PC-3 (cell line): ENCODE results near the gene FGFR1OP2. TPM values are rescaled to one million over a fixed set of nuclear protein-coding genes. Genes with fewer than 3 reads are reported as not detected.

Experiments used
- ATAC-seq: fragments of 200-7000 bp; cut with Tn5 transposase; 2 replicates; pipeline ENCODE4 v1.9.1; 2020; ENCODE audit warnings: mild to moderate bottlenecking, moderate library complexity
- BruUV-seq: library from RNA; stranded (reverse); fragments of 400-500 nt; replicated peaks from 2 replicates; lab custom pipeline; 2021; lab: Mats Ljungman, UMichigan
- CTCF ChIA-PET: fragments of 300-600 bp; sonication (Branson Sonifier 250); formaldehyde crosslinking; loops from one replicate; lab custom pipeline; 2022; ENCODE audit warnings: antibody characterized with exemption; lab: Charles Lee
- POLR2A ChIA-PET: fragments of 300-600 bp; sonication (Branson Sonifier 250); formaldehyde crosslinking; loops from one replicate; lab custom pipeline; 2022; ENCODE audit warnings: antibody characterized with exemption; ENCODE audit not compliant: unreplicated experiment; lab: Charles Lee
- DNase-seq: peaks from one replicate; pipeline ENCODE4 v3.0.0-alpha.2; 2015
- H2AFZ ChIP-seq: fragments of 300-600 bp; sonication (generic); 2 replicates; pipeline ENCODE4 v1.6.0; 2016; ENCODE audit warnings: antibody characterized with exemption, low read length
- H3F3A ChIP-seq: fragments of 300-600 bp; sonication (generic); one replicate; pipeline ENCODE4 v1.6.0; 2017; ENCODE audit warnings: antibody characterized with exemption, low read length, control low read depth, mild to moderate bottlenecking; ENCODE audit not compliant: unreplicated experiment
- H3K27ac ChIP-seq: fragments of 300-600 bp; sonication (generic); 2 replicates; pipeline ENCODE4 v1.5.1; 2016; ENCODE audit warnings: mild to moderate bottlenecking, low read length
- H3K27me3 ChIP-seq: fragments of 300-600 bp; sonication (generic); 2 replicates; pipeline ENCODE4 v1.6.1; 2016; ENCODE audit warnings: low read length, mixed read lengths
- H3K36me3 ChIP-seq: fragments of 300-600 bp; sonication (generic); 2 replicates; pipeline ENCODE4 v1.6.1; 2016; ENCODE audit warnings: low read depth, mixed run types, low read length, mixed read lengths
- H3K4me1 ChIP-seq: fragments of 300-600 bp; sonication (generic); 2 replicates; pipeline ENCODE4 v1.5.1; 2016; ENCODE audit warnings: low read length; ENCODE audit not compliant: insufficient read depth
- H3K4me2 ChIP-seq: fragments of 300-600 bp; sonication (generic); 2 replicates; pipeline ENCODE4 v1.6.0; 2016; ENCODE audit warnings: low read length
- H3K4me3 ChIP-seq: fragments of 300-600 bp; sonication (generic); 2 replicates; pipeline ENCODE4 v1.5.1; 2016; ENCODE audit warnings: mild to moderate bottlenecking, low read length, mixed read lengths
- H3K79me2 ChIP-seq: fragments of 300-600 bp; sonication (generic); 2 replicates; pipeline ENCODE4 v1.6.1; 2017; ENCODE audit warnings: low read length, mixed read lengths
- H3K9ac ChIP-seq: fragments of 300-600 bp; sonication (generic); 2 replicates; pipeline ENCODE4 v1.6.0; 2016; ENCODE audit warnings: mild to moderate bottlenecking, low read length
- H3K9me2 ChIP-seq: fragments of 300-600 bp; sonication (generic); replicated peaks from 2 replicates; pipeline ENCODE4 v1.6.1; 2016; ENCODE audit warnings: mixed run types, low read length, mixed read lengths
- H3K9me3 ChIP-seq: fragments of 300-600 bp; sonication (generic); 2 replicates; pipeline ENCODE4 v1.6.1; 2016; ENCODE audit warnings: low read length, mixed read lengths
- H4K20me1 ChIP-seq: fragments of 300-600 bp; sonication (generic); 2 replicates; pipeline ENCODE4 v1.6.1; 2016; ENCODE audit warnings: low read length, mixed read lengths
- EZH2 ChIP-seq: fragments of 300-600 bp; sonication (generic); IDR thresholded peaks from one replicate; pipeline ENCODE4 v1.6.1; 2017; ENCODE audit warnings: antibody characterized with exemption, mild to moderate bottlenecking, low read length; ENCODE audit not compliant: unreplicated experiment
- EZH2phosphoT487 ChIP-seq: fragments of 300-600 bp; sonication (generic); IDR thresholded peaks from 2 replicates; pipeline ENCODE4 v1.6.1; 2018; ENCODE audit warnings: mild to moderate bottlenecking, antibody characterized with exemption, low read length, borderline replicate concordance
- intact Hi-C: fragments of 100-400 bp; cut with micrococcal nuclease; formaldehyde crosslinking; loops from 2 replicates; pipeline ENCODE4 v1.9.0; 2023
- total RNA-seq: library from RNA; depleted of rRNA; stranded (reverse); fragments of >200 nt; gene quantifications from 2 replicates; pipeline ENCODE4 v1.2.3, GENCODE V29; 2014
- TF ChIP-seq, protein P1 (sequence below): fragments of 300-600 bp; sonication (generic); conservative IDR thresholded peaks from 2 replicates; pipeline ENCODE4 v1.5.1; 2017; ENCODE audit warnings: antibody characterized with exemption, low read depth, mild to moderate bottlenecking, low read length

FGFR1OP2 gene
- total RNA-seq, 1 experiment from 2014 or later, result 74.3 TPM

DNA sequence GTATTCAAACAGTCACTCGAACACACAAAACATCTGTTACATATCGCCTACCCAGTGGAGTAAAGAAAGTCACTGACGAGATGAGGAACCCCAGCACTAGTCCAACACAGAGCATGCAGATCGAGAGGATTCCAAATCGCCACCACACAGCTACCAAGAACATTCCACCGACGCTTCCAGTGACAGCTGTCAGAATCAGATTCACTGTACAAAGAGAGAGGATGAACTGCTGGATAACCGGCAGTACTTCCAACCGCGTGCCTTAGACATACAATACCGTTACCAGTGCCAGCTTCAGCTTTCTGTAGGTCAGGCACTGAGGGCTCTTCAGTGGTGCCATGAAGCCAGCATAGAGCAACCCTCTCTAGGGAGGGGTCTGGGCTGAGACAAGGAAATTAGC is 41.5 kb downstream of the FGFR1OP2 start:
- DNase-seq, result no peak
- Histone ChIP-seq H3K9me2 (no peaks in the 10 kb centered on the region), H4K20me1 (no peaks in the 10 kb centered on the region), H3F3A (no peaks in the 10 kb centered on the region), H3K4me2 (no peak overlapping the region), H3K4me3 (no peak overlapping the region), H3K4me1 (no peaks in the 10 kb centered on the region), H3K27ac (no peak overlapping the region), H2AFZ (no peak overlapping the region), H3K9ac (no peak overlapping the region), H3K27me3 (no peaks in the 10 kb centered on the region), H3K9me3 (no peaks in the 10 kb centered on the region), H3K79me2 (no peaks in the 10 kb centered on the region), H3K36me3 (peaks cover 11% of the 10 kb centered on the region; the same call in 1 of the 2 replicates)
- intact Hi-C loops, result no loop called here
- no peak for TF ChIP-seq EZH2phosphoT487
- TF ChIP-seq EZH2, result no peak
- TF ChIP-seq, protein P1, sequence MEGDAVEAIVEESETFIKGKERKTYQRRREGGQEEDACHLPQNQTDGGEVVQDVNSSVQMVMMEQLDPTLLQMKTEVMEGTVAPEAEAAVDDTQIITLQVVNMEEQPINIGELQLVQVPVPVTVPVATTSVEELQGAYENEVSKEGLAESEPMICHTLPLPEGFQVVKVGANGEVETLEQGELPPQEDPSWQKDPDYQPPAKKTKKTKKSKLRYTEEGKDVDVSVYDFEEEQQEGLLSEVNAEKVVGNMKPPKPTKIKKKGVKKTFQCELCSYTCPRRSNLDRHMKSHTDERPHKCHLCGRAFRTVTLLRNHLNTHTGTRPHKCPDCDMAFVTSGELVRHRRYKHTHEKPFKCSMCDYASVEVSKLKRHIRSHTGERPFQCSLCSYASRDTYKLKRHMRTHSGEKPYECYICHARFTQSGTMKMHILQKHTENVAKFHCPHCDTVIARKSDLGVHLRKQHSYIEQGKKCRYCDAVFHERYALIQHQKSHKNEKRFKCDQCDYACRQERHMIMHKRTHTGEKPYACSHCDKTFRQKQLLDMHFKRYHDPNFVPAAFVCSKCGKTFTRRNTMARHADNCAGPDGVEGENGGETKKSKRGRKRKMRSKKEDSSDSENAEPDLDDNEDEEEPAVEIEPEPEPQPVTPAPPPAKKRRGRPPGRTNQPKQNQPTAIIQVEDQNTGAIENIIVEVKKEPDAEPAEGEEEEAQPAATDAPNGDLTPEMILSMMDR, result no peak
- BruUV-seq, result no TSS peak
- no peak for ATAC-seq
- ChIA-PET POLR2A (no interaction called here), CTCF (no interaction called here)

DNA sequence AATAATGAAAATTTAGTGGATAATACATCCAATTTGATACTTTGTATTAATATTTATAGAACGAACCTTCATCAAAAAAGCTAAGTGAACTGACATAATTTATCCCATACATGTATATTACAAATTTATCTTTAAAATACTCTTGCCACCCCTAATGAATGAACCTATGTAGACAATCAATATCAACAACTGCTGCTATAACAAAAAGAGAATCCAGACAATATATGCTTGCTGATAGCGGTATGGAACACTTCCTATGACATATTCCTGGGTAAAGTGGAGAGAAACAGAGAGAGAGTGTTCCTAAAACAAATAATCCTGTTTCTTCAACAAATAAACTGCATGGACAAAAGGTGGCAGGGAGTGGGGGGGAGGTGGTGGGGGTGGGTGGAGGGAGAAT is 44.6 kb downstream of the FGFR1OP2 start:
- DNase-seq, result no peak
- Histone ChIP-seq H4K20me1 (no peaks in the 10 kb centered on the region), H2AFZ (no peak overlapping the region), H3K27me3 (no peaks in the 10 kb centered on the region), H3K9me2 (no peaks in the 10 kb centered on the region), H3K27ac (no peak overlapping the region), H3K9me3 (no peaks in the 10 kb centered on the region), H3K4me1 (peaks cover 8% of the 10 kb centered on the region), H3K36me3 (peaks cover 11% of the 10 kb centered on the region; the same call in 1 of the 2 replicates), H3K9ac (no peak overlapping the region), H3K79me2 (no peaks in the 10 kb centered on the region), H3K4me2 (no peak overlapping the region), H3F3A (no peaks in the 10 kb centered on the region), H3K4me3 (no peak overlapping the region)
- ChIA-PET CTCF (no interaction called here), POLR2A (no interaction called here)
- intact Hi-C loops, result no loop called here
- ATAC-seq, result no peak
- TF ChIP-seq, protein P1, result no peak
- TF ChIP-seq EZH2, result no peak
- no peak for TF ChIP-seq EZH2phosphoT487
- no TSS peak for BruUV-seq

DNA sequence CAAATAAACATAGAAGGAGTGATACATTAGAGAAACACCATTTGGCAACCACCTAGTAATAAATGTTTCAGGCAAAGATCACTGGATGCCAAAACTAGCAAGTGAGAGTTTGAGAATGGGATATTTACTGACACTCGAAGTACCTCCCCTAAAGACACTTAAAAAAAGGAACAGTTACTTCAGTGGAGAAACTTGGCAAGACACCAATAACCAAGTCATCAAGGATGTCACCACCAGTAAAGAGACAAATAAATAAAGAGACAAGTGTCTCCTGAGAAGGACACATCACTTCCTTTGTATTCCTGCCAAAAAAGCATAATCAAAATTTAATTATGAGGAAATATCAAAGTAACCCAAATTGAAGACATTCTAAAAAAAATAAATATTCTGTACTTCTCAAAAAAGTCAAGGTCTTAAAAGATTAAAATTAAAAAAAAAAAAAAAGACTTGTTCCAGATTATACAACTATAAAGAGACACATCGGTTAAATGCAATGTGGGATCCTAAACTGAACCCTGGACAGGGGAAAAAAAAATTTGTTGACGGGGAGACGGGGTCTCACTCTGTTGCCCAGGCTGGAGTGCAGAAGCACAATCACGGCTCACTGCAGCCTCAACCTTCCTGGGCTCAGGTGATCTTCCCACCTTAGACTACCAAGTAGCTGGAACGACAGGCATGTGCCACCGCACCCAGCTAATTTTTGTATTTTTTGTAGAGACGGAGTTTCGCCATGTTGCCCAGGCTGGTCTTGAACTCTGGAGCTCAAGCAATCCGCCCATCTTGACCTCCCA is 49.6 kb downstream of the FGFR1OP2 start:
- DNase-seq (peak; percentile 72), ATAC-seq (peak; percentile 75)
- TF ChIP-seq, protein P1, result no peak
- no peak for TF ChIP-seq EZH2phosphoT487
- no peak for TF ChIP-seq EZH2
- H3F3A ChIP-seq, result no peaks in the 10 kb centered on the region
- no peaks in the 10 kb centered on the region for H3K9me3 ChIP-seq
- peaks cover 10% of the 10 kb centered on the region for H3K4me1 ChIP-seq
- no peaks in the 10 kb centered on the region for H3K27me3 ChIP-seq
- BruUV-seq, result no TSS peak
- no peaks in the 10 kb centered on the region for H4K20me1 ChIP-seq
- no peaks in the 10 kb centered on the region for H3K9me2 ChIP-seq
- POLR2A ChIA-PET, result no interaction called here
- no peak overlapping the region for H3K9ac ChIP-seq
- CTCF ChIA-PET, result no interaction called here
- no peaks in the 10 kb centered on the region for H3K79me2 ChIP-seq
- no peak overlapping the region for H3K4me3 ChIP-seq
- H3K27ac ChIP-seq, result no peak overlapping the region
- H3K36me3 ChIP-seq, result 0 out of 2 replicates have a peak, but pooled peaks cover 2% of the 10 kb centered on the region
- no peak overlapping the region for H2AFZ ChIP-seq
- intact Hi-C loops, result no loop called here
- H3K4me2 ChIP-seq, result no peak overlapping the region
